Vagina (tissue), 2 donors: ENCODE data around the gene ACY1.

Experiments used
- CTCF ChIP-seq, 3 experiments: fragments of 450-650 bp in 2 of 3; fragments of 200-600 bp in 1 of 3; sonication (generic) in 1 of 3; IDR thresholded peaks; one replicate each; pipeline ENCODE4 v1.5.1; 2017 to 2019; ENCODE audit warnings: antibody characterized with exemption in 3 of 3, mild to moderate bottlenecking in 2 of 3, moderate library complexity in 2 of 3
- POLR2A ChIP-seq, 2 donors: fragments of 450-650 bp; IDR thresholded peaks; one replicate each; pipeline ENCODE4 v1.6.1; 2017; ENCODE audit warnings: antibody characterized with exemption in 2 of 2, mild to moderate bottlenecking in 2 of 2, moderate library complexity in 2 of 2

DNA sequence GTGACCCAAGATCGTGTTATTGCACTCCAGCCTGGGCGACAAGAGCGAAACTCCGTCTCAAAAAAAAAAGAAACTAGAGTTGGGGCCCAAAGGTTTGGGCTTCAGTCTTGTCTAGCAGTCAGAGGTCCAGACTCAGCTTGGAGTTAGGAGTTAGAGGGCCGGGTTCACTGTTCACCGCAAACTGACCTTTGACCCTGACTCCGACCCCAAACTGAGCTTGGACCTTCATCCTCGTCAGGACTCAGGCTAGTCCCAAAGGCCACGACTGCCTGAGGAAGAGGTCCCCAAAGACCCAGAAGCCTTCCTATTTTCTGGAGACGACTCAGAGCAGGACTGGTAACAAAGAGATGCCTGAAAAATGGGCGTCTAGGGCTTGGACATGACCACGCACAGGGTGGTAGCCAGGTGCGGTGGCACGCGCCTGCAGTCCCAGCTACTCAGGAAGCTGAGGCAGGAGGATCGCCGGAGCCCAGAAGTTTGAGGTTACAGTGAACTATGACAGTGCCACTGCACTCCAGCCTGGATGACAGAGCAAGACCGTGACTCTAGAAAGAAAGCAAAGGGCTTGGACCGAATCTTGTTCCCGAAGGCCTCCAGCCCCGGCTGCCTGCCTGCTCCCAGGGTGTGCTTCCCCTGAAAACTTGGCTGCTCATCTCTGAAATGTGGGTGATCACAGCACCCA is 35.1 kb downstream of the ACY1 start:
- TF ChIP-seq POLR2A (IDR thresholded peaks at IDR 0.05) (no peak), CTCF (IDR thresholded peaks at IDR 0.05) (no peak)
